ENCODE measurements around the gene SDHA.

Gene SDHA

DNA sequence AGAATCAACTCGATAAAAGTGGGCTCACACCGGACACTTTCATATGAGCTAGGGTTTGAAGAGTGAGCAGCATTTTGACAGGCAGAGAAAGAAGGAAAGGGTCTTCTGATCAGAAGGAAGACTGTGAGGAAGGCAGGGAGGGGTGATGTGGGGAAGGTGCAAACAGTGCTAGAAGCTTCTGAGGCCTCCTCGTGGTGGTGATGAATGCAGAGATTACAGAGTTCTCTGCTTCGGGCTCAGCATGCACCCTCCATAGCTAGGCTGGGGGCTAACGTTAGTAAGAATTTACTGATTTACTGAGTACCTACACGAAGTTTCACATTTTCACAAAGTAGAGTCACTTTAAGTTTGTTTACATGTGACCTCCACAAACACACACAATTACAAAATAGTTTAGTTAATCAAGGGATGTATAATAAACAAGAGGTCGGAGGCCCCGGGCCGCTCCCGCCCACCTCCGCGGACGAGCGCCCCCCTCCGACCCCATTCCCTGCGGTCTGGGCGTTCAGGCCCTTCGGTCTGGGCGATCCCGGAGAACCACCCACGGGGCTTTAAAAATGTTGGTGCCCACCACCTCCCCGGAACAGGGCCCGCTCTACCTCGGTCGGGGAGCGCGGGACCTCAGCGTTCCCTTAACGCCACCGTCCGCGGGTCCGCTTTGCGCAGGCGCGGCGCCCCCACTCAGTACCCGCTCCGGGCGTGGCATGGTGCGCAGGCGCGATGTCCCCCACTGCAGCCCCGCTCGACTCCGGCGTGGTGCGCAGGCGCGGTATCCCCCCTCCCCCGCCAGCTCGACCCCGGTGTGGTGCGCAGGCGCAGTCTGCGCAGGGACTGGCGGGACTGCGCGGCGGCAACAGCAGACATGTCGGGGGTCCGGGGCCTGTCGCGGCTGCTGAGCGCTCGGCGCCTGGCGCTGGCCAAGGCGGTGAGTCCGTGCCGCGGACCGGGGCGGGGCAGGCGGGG lies at the start of gene SDHA, which contains the start of gene CCDC127:
Gene SDHA (plus strand): TSS at position 827 of the 963 bp plus-strand sequence. CDS start 36 bp downstream, at position 863.
Gene CCDC127 (minus strand): TSS at position 660 of the 963 bp plus-strand sequence. CDS start 1,304 bp downstream, outside the sequence.
- DNase-seq (ENCODE audit: low read depth in 2 of 2, low spot score in 1 of 2): peak; percentile 92 to 98

GRCh38 chr5:169071-169727 lies 48.9 kb upstream of the SDHA start:
- no peak for DNase-seq (ENCODE audit: low read depth in 2 of 2, low spot score in 1 of 2)

GRCh38 chr5:169728-170094 lies 48.4 kb upstream of the SDHA start:
- no peak for DNase-seq (ENCODE audit: low read depth in 2 of 2, low spot score in 1 of 2)

DNA sequence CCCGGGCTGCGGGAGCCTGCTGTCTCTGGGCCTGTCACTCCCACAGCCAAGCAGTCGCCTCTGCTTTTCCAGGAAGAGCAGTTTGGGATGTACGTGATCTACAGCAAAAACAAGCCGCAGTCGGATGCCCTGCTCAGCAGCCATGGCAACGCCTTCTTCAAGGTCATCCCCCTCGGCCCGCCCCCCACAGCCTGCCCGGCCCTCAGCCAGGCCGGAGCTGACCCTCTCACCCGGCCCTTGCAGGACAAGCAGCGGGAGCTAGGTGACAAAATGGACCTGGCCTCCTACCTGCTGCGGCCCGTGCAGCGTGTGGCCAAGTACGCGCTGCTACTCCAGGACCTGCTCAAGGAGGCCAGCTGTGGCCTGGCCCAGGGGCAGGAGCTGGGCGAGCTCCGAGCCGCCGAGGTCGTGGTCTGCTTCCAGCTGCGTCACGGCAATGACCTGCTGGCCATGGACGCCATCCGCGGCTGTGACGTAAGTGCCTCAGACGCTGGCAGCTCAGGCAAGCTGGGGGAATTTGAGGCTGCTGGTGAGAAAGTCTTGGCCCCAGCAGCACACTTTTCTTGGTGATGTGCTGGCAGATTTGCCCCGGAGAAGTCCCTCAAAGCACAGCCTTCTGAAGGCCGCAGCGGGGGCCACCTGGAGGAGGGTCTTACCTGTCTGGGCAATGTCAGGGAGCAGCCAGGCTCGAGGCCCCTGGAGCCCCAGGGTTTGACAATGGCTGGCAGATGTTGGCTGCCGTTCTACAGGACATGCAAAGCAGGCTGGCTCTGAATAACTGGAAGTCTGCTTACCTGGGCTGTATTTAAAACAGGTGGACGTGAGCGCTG lies 46.9 kb upstream of the SDHA start:
- DNase-seq (ENCODE audit: low read depth in 2 of 2, low spot score in 1 of 2): no peak

GRCh38 chr5:171801-172331 lies 46.3 kb upstream of the SDHA start:
- DNase-seq (ENCODE audit: low read depth in 2 of 2, low spot score in 1 of 2): no peak

GRCh38 chr5:172421-172820 lies 45.7 kb upstream of the SDHA start:
- DNase-seq (ENCODE audit: low read depth in 2 of 2, low spot score in 1 of 2): no peak

DNA sequence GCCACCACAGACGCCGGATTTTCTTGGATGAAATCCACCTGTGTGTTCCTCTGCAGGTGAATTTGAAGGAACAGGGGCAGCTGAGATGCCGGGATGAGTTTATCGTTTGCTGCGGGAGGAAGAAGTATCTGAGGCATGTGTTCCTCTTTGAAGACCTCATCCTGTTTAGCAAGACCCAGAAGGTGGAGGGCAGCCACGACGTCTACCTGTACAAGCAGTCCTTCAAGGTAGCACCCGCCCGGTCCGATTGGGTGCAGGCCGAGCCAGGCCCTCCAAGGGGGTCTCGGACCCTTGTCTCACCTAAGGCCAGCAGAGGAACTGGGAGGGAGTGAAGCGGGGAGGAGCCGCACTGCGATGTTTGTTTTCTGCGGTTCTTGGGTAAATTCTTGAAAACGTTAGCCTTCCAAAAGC lies 45.3 kb upstream of the SDHA start:
- no peak for DNase-seq (ENCODE audit: low read depth in 2 of 2, low spot score in 1 of 2)

DNA sequence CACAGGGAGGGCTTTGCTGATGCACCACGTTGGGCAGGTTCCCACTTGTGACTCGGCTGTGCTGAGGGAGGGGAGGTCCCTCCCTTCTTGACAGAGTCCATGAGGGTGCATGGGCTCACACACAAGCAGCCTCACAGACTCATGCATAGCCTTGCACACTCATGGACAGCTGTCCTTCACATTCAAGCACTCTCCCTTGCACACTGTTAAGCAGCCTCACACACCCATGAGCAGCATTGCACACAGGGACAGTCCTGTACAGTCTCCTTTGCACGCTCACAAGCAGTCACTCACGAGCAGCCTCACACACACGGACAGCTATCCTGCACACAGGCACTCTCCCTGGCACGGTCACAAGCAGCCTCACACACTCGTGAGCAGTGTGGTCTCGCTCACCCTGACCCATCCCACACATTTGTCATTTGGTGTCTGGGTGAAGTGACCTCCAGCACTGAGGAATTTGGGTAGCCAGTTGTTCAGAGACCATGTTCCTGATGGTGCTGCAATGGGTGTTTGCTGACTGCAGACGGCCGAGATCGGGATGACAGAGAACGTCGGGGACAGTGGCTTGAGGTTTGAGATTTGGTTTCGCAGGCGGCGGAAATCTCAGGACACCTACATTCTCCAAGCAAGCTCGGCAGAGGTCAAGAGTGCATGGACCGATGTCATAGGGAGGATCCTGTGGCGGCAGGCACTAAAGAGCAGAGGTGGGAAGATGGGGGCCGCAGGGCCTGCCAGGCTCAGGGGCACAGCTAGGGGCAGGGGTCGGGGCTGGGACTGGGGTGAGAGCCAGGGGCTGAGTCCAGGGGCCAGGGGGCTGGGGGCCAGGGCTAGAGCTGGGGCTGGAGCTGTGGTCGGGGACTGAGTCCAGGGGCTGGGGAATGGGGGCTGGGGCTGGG lies 44.5 kb upstream of the SDHA start:
- DNase-seq (ENCODE audit: low read depth in 2 of 2, low spot score in 1 of 2): no peak

- DNase-seq (ENCODE audit: low read depth in 2 of 2, low spot score in 1 of 2): no peak
These were observed 43.9 kb upstream of the SDHA start for GRCh38 chr5:174291-174600.

- no peak for DNase-seq (ENCODE audit: low read depth in 2 of 2, low spot score in 1 of 2)
These were observed 43.1 kb upstream of the SDHA start for GRCh38 chr5:174876-175465.

DNA sequence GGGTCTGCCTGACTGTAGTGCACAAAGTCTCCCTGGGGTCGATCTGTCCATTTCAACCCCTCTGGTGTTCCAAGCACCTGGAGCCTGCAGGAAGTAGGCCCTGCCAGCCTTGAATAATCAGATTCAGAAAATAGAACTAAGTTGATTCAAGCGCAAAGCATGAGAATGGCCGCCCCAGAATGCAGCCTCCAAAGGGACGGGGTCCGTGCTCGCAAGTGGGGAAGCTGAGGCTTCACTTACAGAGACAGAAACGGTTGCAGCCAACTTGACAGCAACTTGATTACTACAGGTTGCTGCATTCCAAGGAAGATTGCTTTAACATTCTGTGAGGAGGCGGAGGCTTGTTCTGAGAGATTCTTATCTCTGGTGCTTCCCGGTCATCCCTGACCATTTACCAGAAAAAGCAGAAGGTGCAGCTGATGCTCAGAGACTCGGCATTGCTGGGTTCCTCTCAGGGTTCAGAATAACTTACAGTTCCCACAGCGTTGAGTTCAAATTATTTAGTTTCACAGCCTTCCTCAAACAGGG lies 41.8 kb upstream of the SDHA start:
- no peak for DNase-seq (ENCODE audit: low read depth in 2 of 2, low spot score in 1 of 2)

GRCh38 chr5:178110-178509 lies 40.0 kb upstream of the SDHA start:
- no peak for DNase-seq (ENCODE audit: low read depth in 2 of 2, low spot score in 1 of 2)

DNA sequence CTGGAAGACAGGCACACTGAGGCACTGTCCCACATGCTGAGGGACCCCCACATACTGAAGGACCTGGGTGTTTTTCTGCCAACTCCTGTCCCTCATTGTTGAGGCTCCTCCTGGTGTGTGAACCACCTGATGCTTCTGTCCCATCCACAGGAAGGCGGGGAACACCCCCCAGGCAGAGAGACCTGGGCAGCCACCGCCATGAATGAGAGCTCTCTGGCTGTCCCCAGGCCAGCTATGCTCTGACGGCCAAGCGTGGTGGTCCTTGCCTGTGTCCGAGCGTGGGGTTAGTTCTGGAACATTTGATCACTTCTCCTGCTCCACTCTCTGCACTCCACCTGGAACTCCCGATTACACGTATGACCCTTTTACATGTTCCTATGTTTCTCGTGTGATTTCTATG lies 38.7 kb upstream of the SDHA start:
- no peak for DNase-seq (ENCODE audit: low read depth in 2 of 2, low spot score in 1 of 2)

GRCh38 chr5:180286-180918 lies 37.7 kb upstream of the SDHA start:
- DNase-seq (ENCODE audit: low read depth in 2 of 2, low spot score in 1 of 2): no peak

- no peak for DNase-seq (ENCODE audit: low read depth in 2 of 2, low spot score in 1 of 2)
These were observed 37.0 kb upstream of the SDHA start for GRCh38 chr5:181160-181559.

DNA sequence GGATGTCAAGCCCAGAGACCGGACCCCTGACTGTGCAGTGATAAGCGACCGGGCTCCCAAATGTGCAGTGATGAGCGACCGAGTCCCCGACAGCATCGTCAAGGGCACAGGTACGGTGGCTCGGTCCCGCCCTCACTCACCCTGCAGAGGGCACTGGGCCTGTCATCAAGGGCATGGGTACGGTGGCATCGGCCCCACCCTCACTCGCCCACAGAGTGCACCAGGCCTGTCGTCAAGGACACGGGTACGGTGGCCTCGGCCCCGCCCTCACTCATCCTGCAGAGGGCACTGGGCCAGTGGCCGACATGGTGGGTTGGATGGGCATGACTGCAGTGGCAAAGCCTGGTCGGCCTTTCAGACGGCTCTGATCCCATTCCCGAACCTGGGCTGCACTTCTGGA lies 36.6 kb upstream of the SDHA start:
- DNase-seq (ENCODE audit: low read depth in 2 of 2, low spot score in 1 of 2): no peak

GRCh38 chr5:182126-182525 lies 36.0 kb upstream of the SDHA start:
- DNase-seq (ENCODE audit: low read depth in 2 of 2, low spot score in 1 of 2): no peak

DNA sequence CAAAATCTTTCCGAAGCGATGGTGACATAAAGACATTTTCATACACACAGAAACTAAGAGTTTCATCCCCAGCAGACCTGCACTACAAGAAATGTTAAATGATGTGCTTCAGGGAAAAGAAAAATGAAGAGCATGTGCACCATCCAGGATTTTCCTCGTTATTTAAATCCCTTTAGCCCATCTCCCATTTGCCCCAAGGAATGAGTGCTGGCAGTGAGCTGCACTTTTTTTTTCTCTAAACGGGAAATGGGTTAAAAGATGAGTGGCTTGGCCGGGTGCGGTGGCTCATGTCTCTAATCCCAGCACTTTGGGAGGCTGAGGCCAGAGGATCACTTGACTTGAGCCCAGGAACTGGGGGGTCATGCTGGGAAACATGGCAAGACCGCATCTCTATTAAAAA lies 33.6 kb upstream of the SDHA start:
- no peak for DNase-seq (ENCODE audit: low read depth in 2 of 2, low spot score in 1 of 2)

All from stimulated activated CD8-positive, alpha-beta memory T cell treated with anti-CD3 and anti-CD28 coated beads, Interleukin-4, amount 100 ng/mL, for 4 hours (primary cell).